GM12874 (cell line): ENCODE measurements around the gene SPN.

Experiments used
- TF ChIP-seq, protein P1 (sequence below): IDR thresholded peaks from 2 replicates; pipeline ENCODE4 v1.5.1; 2011; ENCODE audit warnings: low read depth, mild to moderate bottlenecking, control low read depth, low read length, moderate library complexity; ENCODE audit not compliant: insufficient read depth

The SPN gene

DNA sequence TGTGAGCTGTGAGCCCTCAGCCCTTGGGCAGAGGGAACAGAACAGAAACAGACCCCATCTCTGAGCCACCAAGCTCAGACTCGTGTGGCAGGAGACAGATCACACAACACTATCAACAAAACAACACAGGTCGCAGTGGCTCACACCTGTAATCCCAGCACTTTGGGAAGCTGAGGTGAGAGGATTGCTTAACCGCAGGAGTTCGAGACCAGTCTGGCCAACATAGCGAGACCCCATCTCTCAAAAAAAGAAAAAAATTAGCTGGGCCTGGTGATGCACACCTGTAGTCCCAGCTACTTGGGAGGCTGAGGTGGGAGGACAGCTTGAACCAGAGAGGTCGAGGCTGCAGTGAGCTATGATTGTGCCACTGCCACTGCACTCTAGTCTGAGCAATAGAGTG is 10.5 kb downstream of the SPN start:
- TF ChIP-seq, protein P1, sequence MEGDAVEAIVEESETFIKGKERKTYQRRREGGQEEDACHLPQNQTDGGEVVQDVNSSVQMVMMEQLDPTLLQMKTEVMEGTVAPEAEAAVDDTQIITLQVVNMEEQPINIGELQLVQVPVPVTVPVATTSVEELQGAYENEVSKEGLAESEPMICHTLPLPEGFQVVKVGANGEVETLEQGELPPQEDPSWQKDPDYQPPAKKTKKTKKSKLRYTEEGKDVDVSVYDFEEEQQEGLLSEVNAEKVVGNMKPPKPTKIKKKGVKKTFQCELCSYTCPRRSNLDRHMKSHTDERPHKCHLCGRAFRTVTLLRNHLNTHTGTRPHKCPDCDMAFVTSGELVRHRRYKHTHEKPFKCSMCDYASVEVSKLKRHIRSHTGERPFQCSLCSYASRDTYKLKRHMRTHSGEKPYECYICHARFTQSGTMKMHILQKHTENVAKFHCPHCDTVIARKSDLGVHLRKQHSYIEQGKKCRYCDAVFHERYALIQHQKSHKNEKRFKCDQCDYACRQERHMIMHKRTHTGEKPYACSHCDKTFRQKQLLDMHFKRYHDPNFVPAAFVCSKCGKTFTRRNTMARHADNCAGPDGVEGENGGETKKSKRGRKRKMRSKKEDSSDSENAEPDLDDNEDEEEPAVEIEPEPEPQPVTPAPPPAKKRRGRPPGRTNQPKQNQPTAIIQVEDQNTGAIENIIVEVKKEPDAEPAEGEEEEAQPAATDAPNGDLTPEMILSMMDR = no peak

DNA sequence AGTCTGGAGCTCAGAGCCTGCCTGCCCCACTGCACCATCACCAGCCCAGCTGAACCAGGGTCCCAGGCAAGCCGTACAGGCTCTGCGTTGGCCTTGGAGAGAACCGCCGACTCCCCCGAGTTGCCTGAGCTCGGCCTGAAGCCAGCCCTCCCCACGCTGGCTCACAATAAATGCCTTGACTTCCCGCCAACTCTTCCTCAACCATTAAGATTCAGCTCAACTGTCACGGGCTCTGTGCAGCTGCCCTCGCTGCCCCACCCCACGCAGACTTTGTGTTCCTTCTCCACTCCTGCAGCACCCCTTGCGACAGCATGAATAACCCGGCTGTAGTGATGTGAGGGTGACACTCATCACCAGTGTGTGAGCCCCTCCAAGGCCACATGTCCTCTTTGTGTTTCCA is 11.1 kb downstream of the SPN start:
- TF ChIP-seq, protein P1 = no peak

DNA sequence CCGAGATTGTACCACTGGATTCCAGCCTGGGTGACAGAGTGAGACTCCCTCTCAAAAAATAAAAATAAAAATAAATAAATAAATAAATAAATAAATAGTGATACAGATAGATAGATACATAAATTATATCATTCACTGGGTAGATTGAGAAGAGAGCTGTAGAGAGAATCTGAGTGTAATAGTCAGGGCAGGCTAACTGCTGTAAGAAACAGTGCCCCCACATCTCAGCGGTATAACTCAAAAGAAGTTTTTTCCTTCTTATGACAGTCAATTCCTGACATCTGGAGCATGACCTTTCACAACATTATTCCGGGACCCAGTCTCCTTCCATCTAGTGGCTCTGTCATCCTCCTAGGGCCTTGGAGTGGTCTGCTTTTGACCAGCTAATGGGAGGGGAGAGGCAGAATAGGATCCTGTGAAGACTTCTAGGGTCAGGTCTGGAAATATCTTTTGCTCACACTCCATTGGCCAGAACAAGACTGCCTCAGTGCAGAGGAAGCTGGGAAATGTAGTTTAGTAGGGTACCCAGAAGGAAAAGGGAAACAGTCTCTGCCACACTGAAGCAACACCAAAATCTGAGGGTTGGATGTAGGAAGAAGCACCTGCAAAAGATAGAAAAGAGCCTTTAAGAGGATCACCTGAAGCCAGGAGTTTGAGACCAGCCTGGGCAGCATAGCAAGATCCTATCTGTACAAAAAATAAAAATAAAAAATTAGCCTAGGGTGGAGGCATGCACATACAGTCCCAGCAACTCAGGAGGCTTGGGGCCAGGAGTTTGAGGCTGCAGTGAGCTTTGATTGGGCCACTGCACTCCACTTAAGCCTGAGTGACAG is 13.0 kb downstream of the SPN start:
- TF ChIP-seq, protein P1 = no peak

DNA sequence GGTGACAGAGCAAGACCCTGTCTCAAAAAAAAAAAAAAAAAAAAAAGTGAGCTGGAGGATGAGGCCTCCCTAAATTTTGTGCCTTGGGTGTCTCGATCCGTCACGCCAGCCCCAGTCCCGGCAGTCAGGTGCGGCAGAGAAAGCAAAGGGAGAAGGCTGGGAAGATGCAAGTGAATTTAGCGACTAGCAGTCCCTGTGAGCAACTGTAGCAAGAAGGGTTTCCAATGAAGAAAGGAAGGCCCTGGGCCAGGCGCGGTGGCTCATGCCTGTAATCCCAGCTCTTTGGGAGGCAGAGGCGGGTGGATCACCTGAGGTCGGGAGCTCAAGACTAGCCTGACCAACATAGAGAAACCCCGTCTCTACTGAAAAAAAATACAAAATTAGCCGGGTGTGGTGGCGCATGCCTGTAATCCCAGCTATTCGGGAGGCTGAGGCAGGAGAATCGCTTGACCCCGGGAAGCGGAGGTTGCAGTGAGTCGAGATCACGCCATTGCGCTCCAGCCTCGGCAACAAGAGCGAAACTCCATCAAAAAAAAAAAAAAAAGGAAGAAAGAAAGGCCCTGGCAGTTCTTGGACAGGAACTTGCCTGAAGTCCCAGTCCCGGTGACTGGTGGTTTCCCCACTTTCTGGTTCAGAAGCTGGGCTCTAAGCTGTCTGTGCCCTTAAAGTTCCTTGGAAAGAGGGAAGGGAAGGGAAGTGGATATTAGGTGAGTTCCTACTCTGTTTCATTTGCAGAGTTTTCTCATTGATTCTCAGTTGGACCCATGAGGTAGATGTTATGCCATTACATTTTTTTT is 14.1 kb downstream of the SPN start:
- TF ChIP-seq, protein P1 = no peak

DNA sequence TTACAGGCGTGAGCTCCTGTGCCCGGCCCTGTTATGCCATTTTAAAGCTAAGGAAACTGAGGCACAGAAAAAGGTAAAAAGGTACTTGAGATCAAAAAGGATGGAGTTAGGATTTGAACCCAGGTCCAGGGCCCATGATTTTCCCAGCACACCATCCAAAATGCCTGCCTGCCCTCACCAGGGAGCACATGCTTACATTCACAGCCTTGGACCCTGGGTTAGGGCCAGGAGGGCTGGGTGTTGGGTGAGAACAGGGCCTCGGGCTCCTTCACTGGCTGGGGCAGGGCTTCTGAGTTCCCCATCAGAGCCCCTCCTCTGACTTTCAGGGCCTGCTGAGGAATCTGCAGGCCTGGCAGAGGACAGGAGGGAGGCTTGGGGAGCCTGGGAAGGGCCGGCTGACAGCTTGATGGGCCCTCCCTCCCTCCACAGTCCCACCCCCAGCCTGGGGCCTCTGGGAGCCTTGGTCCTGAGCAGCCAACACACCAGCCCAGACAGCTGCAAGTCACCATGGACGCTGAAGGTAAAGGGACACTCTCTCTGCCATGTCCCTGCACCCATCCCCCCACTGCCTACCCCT is 15.7 kb downstream of the SPN start, which contains the start of gene QPRT:
Gene QPRT (plus strand): TSS at position 490 of the 577 bp plus-strand sequence. CDS start 18 bp downstream, at position 508.
- TF ChIP-seq, protein P1 = no peak

DNA sequence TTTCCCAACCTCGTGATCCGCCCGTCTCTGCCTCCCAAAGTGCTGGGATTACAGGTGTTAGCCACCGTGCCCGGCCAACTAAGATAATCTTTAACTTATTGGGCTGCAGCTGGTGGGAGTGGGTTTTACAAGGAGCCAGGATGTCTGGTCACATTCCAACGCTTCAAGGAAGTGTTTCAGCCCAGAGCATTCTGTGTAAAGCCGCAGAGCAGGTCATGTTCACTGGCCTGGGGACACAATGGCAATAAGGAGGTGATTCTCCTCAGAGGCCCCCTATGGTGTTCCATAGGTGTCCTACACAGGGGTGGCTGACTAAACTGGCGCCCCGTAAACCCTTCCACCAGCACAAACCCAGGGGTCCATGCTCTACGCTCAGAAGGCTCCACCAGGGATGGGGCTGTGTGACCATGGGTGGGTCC is 17.1 kb downstream of the SPN start:
- TF ChIP-seq, protein P1 = no peak

DNA sequence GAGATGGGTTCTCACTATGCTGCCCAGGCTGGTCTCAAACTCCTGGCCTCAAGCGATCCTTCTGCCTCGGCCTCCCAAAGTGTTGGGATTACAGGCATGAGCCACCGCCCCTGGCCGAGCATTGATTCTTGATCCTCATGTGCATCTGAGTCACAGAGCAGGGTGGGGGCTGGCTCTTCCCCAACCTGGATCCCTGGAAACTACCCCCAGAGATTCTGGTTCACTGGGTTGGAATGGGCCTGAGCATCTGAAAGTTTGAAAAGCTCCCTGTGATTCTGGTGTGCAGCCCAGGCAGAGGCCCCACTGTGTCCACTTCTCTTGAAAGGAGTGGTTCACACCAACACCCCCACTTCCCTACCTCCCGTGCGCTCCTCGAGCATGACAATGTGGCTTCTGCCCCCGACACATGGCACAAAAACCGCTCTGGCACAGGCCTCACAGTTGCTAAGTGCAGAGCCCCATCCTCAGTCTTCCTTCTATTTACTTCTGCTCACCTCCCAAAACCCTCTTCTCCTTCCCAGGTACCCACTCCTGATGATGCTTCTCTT is 20.6 kb downstream of the SPN start:
- TF ChIP-seq, protein P1 = no peak
